ENCODE results near the gene TMEM147. TPM values are rescaled to one million over a fixed set of nuclear protein-coding genes. Genes with fewer than 3 reads are reported as not detected.

Gene TMEM147
- total and polyA plus RNA-seq, 2 of the 4 experiments (the other 2 are of a cell fraction): 67.6 to 108 TPM

DNA sequence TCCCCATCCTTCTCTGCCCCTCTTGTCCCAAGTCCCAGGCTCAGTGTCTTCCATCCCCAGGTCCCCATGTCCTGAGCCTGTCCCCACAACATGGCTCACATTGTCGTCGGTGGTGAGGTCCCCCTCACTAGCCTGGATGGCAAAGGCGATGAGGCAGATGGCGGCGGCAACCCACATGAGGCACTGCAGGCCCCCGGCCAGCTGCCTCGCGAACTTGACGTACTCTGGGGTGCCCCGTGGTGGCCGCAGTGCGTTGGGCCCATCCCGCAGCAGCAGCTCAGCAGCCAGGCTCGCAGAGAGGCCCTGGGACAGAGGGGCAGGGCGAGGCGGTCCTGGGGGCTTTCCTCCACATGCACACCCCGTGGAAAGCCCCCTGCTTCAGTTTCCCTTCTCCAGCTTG lies 16.9 kb downstream of the TMEM147 start:
- dilution Hi-C loops (cut with HindIII; ENCODE audit: low sequenced_read_pairs, unreplicated experiment) (no loop called here), intact Hi-C loops (cut with micrococcal nuclease) (no loop called here), in situ Hi-C loops (cut with MboI; ENCODE audit: low sequenced_read_pairs) (no loop called here)
- Histone ChIP-seq H3K9ac (ENCODE audit: low read depth, low read length) (no peak overlapping the region), H4K8ac (ENCODE audit: low read depth in 2 of 2, low read length in 2 of 2) (no peak overlapping the region), H2BK120ac (ENCODE audit: low read depth, low read length) (no peak overlapping the region), H4K91ac (ENCODE audit: insufficient read depth, low read depth, low read length) (no peak overlapping the region), H3K4ac (ENCODE audit: low read depth, low read length) (no peak overlapping the region), H3K27ac (ENCODE audit: insufficient read depth, low read length) (no peak overlapping the region), H2BK5ac (ENCODE audit: low read depth, low read length, poor library complexity, severe bottlenecking) (no peak overlapping the region), H2BK15ac (ENCODE audit: low read depth, low read length) (no peak overlapping the region), H3K36me3 (ENCODE audit: control insufficient read depth, insufficient read depth, low read length) (no peaks in the 10 kb centered on the region), H3K27me3 (ENCODE audit: control insufficient read depth, insufficient read depth, low read length) (peaks cover 37% of the 10 kb centered on the region), H2AK5ac (ENCODE audit: low read depth, low read length) (no peak overlapping the region), H4K5ac (ENCODE audit: low read depth, low read length) (no peak overlapping the region), H3K9me3 (ENCODE audit: control insufficient read depth, insufficient read depth, low read length) (no peaks in the 10 kb centered on the region), H3K79me1 (ENCODE audit: low read depth in 1 of 2, low read length in 2 of 2) (no peaks in the 10 kb centered on the region), H3K23ac (ENCODE audit: low read depth, low read length) (no peak overlapping the region), H2AK9ac (replicated peaks; ENCODE audit: low read depth, low read length, poor library complexity) (no peak overlapping the region), H3K56ac (ENCODE audit: extremely low read depth, insufficient read depth, low read length) (no peak overlapping the region), H3K9me1 (ENCODE audit: insufficient read depth, low read length) (0 out of 2 replicates have a peak, but pooled peaks cover 3% of the 10 kb centered on the region), H4K20me1 (ENCODE audit: insufficient read depth, low read length) (no peaks in the 10 kb centered on the region), H3K4me2 (ENCODE audit: low read depth, low read length) (no peak overlapping the region), H3K4me1 (ENCODE audit: control insufficient read depth, insufficient read depth, low read length) (no peaks in the 10 kb centered on the region), H3K14ac (replicated peaks; ENCODE audit: low read depth, low read length) (no peak overlapping the region), H3K4me3 (ENCODE audit: insufficient read depth, low read depth, low read length) (no peak overlapping the region), H2AFZ (replicated peaks; ENCODE audit: low read length, poor library complexity) (no peak overlapping the region), H2BK20ac (ENCODE audit: low read depth, low read length) (no peak overlapping the region), H3K18ac (ENCODE audit: low read depth, low read length) (no peak overlapping the region)
- no peak for ATAC-seq (ENCODE audit: low read depth)
- DNase-seq: no peak
- ChIA-PET POLR2A (ENCODE audit: unreplicated experiment) (no interaction called here), CTCF (no interaction called here)
- TF ChIP-seq NFE2L2 (IDR thresholded peaks at IDR 0.05; ENCODE audit: low read depth, low read length) (no peak), RCOR1 (IDR thresholded peaks at IDR 0.05; ENCODE audit: insufficient replicate concordance, low read length) (no peak), CTCF (conservative IDR thresholded peaks at IDR 0.05; ENCODE audit: low read depth, low read length) (no peak)
- no TSS peak for BruUV-seq (replicated peaks)
- 39% methylated on average over 15 of the region's 17 CpGs; no CpG with 5 or more reads in 1 of the 2 experiments for WGBS, 2 experiments (ENCODE audit: extremely low coverage in 2 of 2, insufficient read length in 1 of 2)
